Esophagus muscularis mucosa (tissue), 4 donors: ENCODE data around the gene NLRP3. TPM values are rescaled to one million over a fixed set of nuclear protein-coding genes. Genes with fewer than 3 reads are reported as not detected.

ENCODE experiments used
- DNase-seq: peaks from one replicate; pipeline ENCODE4 v3.0.0-alpha.2; 2017; ENCODE audit errors: extremely low spot score
- H3K27ac ChIP-seq, 4 donors: fragments of 200-600 bp; sonication (generic); replicated peaks in 1 of 4; 1 replicate in 3 of 4; 2 replicates in 1 of 4; pipeline ENCODE4 v1.5.1; 2016 to 2019; ENCODE audit warnings: mild to moderate bottlenecking in 1 of 4
- H3K27me3 ChIP-seq, 4 donors: fragments of 200-600 bp; sonication (generic); one replicate each; pipeline versions ENCODE4 v1.5.1 to v1.6.0; 2016 to 2019
- H3K36me3 ChIP-seq, 4 donors: fragments of 200-600 bp; sonication (generic); one replicate each; pipeline ENCODE4 v1.5.1; 2016 to 2019
- H3K4me1 ChIP-seq, 4 donors: fragments of 200-600 bp; sonication (generic); one replicate each; pipeline ENCODE4 v1.5.1; 2016 to 2019
- H3K4me3 ChIP-seq, 4 donors: fragments of 200-600 bp; sonication (generic); 1 replicate in 2 of 4; 2 replicates in 2 of 4; pipeline ENCODE4 v1.5.1; 2016 to 2019; ENCODE audit warnings: mild to moderate bottlenecking in 4 of 4, moderate library complexity in 1 of 4
- H3K9me3 ChIP-seq, 4 donors: fragments of 200-600 bp; sonication (generic); 1 replicate in 3 of 4; 2 replicates in 1 of 4; pipeline ENCODE4 v1.5.1; 2016 to 2019
- EP300 ChIP-seq: sonication (generic); formaldehyde crosslinking; IDR thresholded peaks from one replicate; pipeline ENCODE4 v1.6.1; 2017; ENCODE audit warnings: antibody characterized with exemption
- POLR2A ChIP-seq: fragments of 450-650 bp; IDR thresholded peaks from one replicate; pipeline ENCODE4 v1.6.1; 2017; ENCODE audit warnings: antibody characterized with exemption, moderate library complexity, mild to moderate bottlenecking, low read depth
- POLR2AphosphoS5 ChIP-seq, 2 donors: sonication (generic); formaldehyde crosslinking; IDR thresholded peaks; one replicate each; pipeline ENCODE4 v1.6.1; 2017; ENCODE audit warnings: antibody characterized with exemption in 2 of 2
- WGBS: methylation state at CpG from one replicate; pipeline ENCODE4 v1.1.5; 2018; 5-methylcytosine and 5-hydroxymethylcytosine counted together
- intact Hi-C: fragments of 100-400 bp; cut with DNase I; formaldehyde crosslinking; loops from one replicate; pipeline ENCODE4 v1.15.1; 2023
- total RNA-seq, 4 donors: library from RNA; depleted of rRNA; stranded (reverse); fragments of >200 nt; gene quantifications; one replicate each; pipeline versions ENCODE4 v1.1.0 to v1.2.1, GENCODE V29; 2016
- TF ChIP-seq, protein P1 (sequence below), 3 experiments: fragments of 200-600 bp in 2 of 3; fragments of 450-650 bp in 1 of 3; sonication (generic) in 2 of 3; IDR thresholded peaks; one replicate each; pipeline ENCODE4 v1.5.1; 2017 to 2019; ENCODE audit warnings: antibody characterized with exemption in 3 of 3, mild to moderate bottlenecking in 2 of 3, moderate library complexity in 1 of 3

NLRP3 gene
- total RNA-seq, 4 donors from 2014 or later: 1.3 to 4.5 (median 1.6) TPM

- Histone ChIP-seq H3K36me3 (no peaks in the 10 kb centered on the region), H3K4me3 (no peak overlapping the region), H3K9me3 (no peaks in the 10 kb centered on the region), H3K4me1 (no peaks in the 10 kb centered on the region), H3K27ac (no peak overlapping the region), H3K27me3 (no peaks in the 10 kb centered on the region)
- TF ChIP-seq POLR2A (no peak), EP300 (no peak), POLR2AphosphoS5 (IDR thresholded peaks at IDR 0.05) (no peak)
- TF ChIP-seq, protein P1, sequence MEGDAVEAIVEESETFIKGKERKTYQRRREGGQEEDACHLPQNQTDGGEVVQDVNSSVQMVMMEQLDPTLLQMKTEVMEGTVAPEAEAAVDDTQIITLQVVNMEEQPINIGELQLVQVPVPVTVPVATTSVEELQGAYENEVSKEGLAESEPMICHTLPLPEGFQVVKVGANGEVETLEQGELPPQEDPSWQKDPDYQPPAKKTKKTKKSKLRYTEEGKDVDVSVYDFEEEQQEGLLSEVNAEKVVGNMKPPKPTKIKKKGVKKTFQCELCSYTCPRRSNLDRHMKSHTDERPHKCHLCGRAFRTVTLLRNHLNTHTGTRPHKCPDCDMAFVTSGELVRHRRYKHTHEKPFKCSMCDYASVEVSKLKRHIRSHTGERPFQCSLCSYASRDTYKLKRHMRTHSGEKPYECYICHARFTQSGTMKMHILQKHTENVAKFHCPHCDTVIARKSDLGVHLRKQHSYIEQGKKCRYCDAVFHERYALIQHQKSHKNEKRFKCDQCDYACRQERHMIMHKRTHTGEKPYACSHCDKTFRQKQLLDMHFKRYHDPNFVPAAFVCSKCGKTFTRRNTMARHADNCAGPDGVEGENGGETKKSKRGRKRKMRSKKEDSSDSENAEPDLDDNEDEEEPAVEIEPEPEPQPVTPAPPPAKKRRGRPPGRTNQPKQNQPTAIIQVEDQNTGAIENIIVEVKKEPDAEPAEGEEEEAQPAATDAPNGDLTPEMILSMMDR (IDR thresholded peaks at IDR 0.05): no peak
- DNase-seq: no peak
- WGBS: 55% methylated on average over 11 of the region's 11 CpGs
- intact Hi-C loops: no loop called here
These were observed 6.0 kb upstream of the NLRP3 start for GRCh38 chr1:247409869-247410544.

DNA sequence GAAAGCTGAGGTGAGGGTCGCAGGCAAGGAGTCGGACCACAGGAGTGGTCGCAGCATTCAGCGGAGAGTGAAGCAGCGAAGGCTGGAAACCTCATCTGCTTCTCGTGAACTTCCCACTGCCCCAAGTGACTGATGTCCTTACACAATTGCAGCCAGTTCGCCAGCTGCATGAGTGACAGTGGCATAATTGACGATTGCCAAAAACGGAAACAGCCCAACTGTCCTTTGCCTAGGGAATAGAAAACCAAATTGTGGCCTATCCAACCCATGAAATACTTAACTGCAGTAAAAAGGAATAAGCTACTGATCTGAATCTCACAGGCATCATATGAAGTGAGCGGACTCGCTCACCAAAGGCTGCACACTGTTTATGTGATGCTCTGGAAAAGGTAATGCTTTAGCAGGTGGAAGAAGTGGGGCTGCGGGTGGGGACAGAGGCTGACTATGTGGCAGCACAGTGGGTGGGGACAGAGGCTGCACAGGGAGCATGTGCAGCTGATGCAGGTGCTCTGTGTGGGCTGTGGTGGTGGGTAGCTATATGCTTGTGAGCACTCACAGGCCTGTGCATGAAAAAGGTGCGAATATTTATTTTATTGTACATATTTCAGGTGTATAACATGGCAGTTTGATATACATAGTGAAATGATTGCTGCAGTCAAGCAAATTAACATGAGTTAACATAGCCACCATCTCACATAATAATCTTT is 4.2 kb upstream of the NLRP3 start:
- no peak for TF ChIP-seq EP300
- TF ChIP-seq, protein P1 (IDR thresholded peaks at IDR 0.05): no peak
- TF ChIP-seq POLR2AphosphoS5 (IDR thresholded peaks at IDR 0.05): no peak
- TF ChIP-seq POLR2A: no peak
- no peaks in the 10 kb centered on the region for H3K4me1 ChIP-seq
- no peak for DNase-seq
- H3K9me3 ChIP-seq: no peaks in the 10 kb centered on the region
- 78% methylated on average over 13 of the region's 13 CpGs for WGBS
- no peaks in the 10 kb centered on the region for H3K36me3 ChIP-seq
- H3K27ac ChIP-seq: no peak overlapping the region
- no peak overlapping the region for H3K4me3 ChIP-seq
- intact Hi-C loops: no loop called here
- H3K27me3 ChIP-seq: peaks cover 0 to 9% (median 0%) of the 10 kb centered on the region in 4 donors

DNA sequence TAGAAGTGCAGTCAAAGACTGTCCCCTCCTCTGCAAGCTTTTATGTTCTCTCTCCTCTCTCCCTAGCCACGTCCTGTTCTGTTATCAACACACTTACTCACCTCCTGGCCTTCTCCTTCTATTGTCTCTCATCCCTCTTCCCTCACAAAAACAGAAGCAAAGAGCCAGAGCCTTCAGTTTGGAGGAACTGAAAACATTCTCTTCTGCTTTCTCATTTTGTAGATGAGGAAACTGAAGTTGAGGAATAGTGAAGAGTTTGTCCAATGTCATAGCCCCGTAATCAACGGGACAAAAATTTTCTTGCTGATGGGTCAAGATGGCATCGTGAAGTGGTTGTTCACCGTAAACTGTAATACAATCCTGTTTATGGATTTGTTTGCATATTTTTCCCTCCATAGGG is 1.9 kb downstream of the NLRP3 start:
- no peak overlapping the region for H3K27ac ChIP-seq
- intact Hi-C loops: no loop called here
- no peak overlapping the region for H3K4me3 ChIP-seq
- H3K27me3 ChIP-seq: peaks cover 0 to 12% (median 0%) of the 10 kb centered on the region in 4 donors
- no peaks in the 10 kb centered on the region for H3K9me3 ChIP-seq
- no peaks in the 10 kb centered on the region for H3K4me1 ChIP-seq
- no peaks in the 10 kb centered on the region for H3K36me3 ChIP-seq
- TF ChIP-seq EP300 (no peak), POLR2A (no peak), POLR2AphosphoS5 (IDR thresholded peaks at IDR 0.05) (no peak)
- TF ChIP-seq, protein P1 (IDR thresholded peaks at IDR 0.05): no peak
- no peak for DNase-seq
- WGBS: 71% methylated on average over 5 of the region's 5 CpGs

DNA sequence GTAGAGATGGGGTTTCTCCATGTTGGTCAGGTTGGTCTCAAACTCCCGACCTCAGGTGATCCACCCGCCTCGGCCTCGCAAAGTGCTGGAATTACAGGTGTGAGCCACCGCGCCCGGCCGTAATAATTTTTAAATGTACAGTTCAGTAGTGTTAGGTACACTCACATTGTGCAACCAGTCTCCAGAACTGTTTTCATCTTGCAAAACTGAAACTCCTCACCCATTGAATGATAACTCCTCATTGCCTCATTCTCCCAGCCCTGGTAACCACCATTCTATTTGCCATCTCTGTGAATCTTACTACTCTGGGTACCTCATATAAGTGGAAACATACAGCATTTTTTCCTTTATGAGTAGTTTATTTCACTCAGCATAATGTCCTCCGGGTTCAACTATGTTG is 3.4 kb downstream of the NLRP3 start:
- Histone ChIP-seq H3K9me3 (no peaks in the 10 kb centered on the region), H3K27ac (no peak overlapping the region), H3K27me3 (peaks cover 0 to 12% (median 0%) of the 10 kb centered on the region in 4 donors), H3K4me1 (no peaks in the 10 kb centered on the region), H3K36me3 (no peaks in the 10 kb centered on the region), H3K4me3 (no peak overlapping the region)
- intact Hi-C loops: no loop called here
- no peak for TF ChIP-seq EP300
- TF ChIP-seq POLR2AphosphoS5 (IDR thresholded peaks at IDR 0.05): no peak
- TF ChIP-seq, protein P1 (IDR thresholded peaks at IDR 0.05): no peak
- TF ChIP-seq POLR2A: no peak
- no peak for DNase-seq
- WGBS: 93% methylated on average over 9 of the region's 9 CpGs
